Measurements from ENCODE around the gene COCH.
"Not testable (repeated sequence)": the region's sequence is repeated elsewhere in the genome, so short reads cannot be mapped to it uniquely, and the experiment has no call there.

COCH gene

GRCh38 chr14:30933937-30934336 lies 59.6 kb downstream of the COCH start:
- DNase-seq, result not testable (repeated sequence)

GRCh38 chr14:30935445-30935844 lies 61.1 kb downstream of the COCH start:
- DNase-seq, result no peak

- no peak for DNase-seq
Measured at GRCh38 chr14:30938617-30939016, 64.3 kb downstream of the COCH start.

Data from stimulated activated CD8-positive, alpha-beta memory T cell treated with anti-CD3 and anti-CD28 coated beads, Interleukin-4, amount 100 ng/mL, for 48 hours (primary cell).